BE2C (cell line): ENCODE results near the gene FUT1.

Source experiments
- DNase-seq: peaks from one replicate; pipeline ENCODE4 v3.0.0-alpha.2; 2020
- H3K27me3 ChIP-seq: fragments of 250-450 bp; sonication (Bioruptor Pico); 2 replicates; pipeline ENCODE4 v1.5.1; 2020; ENCODE audit warnings: mild to moderate bottlenecking
- H3K36me3 ChIP-seq: fragments of 250-450 bp; sonication (Bioruptor Pico); 2 replicates; pipeline ENCODE4 v1.5.1; 2020; ENCODE audit warnings: mild to moderate bottlenecking
- H3K4me1 ChIP-seq: fragments of 250-450 bp; sonication (Bioruptor Pico); 2 replicates; pipeline ENCODE4 v1.5.1; 2020
- H3K4me3 ChIP-seq: 2 replicates; pipeline ENCODE4 v1.5.1; 2011; ENCODE audit warnings: low read depth, low read length
- H3K9me3 ChIP-seq: fragments of 250-450 bp; sonication (Bioruptor Pico); 2 replicates; pipeline ENCODE4 v1.5.1; 2020
- TF ChIP-seq, protein P1 (sequence below): IDR thresholded peaks from 2 replicates; pipeline ENCODE4 v1.5.1; 2012; ENCODE audit warnings: mild to moderate bottlenecking, low read depth, low read length

The FUT1 gene

DNA sequence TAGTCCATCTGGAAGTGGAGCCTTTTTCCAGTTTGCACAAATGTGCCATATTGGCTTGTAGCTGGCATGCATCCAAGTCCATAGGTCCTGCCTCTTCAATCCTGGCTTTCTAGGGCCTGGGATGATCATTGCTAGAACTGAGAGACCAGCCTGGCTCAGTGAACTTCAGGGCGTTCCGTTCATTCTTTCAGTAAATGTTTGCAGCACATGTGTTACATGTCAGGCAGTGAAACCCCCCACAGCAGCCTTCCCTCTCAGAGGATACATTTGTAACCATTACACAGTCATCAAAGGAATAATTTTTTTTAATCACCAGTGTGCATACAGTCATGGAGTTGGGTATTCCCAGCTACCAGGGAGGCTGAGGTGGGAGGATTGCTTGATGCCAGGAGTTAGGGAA is 47.0 kb downstream of the FUT1 start:
- Histone ChIP-seq H3K4me3 (no peak overlapping the region), H3K36me3 (no peaks in the 10 kb centered on the region), H3K4me1 (no peaks in the 10 kb centered on the region), H3K9me3 (no peaks in the 10 kb centered on the region), H3K27me3 (no peaks in the 10 kb centered on the region)
- TF ChIP-seq, protein P1, sequence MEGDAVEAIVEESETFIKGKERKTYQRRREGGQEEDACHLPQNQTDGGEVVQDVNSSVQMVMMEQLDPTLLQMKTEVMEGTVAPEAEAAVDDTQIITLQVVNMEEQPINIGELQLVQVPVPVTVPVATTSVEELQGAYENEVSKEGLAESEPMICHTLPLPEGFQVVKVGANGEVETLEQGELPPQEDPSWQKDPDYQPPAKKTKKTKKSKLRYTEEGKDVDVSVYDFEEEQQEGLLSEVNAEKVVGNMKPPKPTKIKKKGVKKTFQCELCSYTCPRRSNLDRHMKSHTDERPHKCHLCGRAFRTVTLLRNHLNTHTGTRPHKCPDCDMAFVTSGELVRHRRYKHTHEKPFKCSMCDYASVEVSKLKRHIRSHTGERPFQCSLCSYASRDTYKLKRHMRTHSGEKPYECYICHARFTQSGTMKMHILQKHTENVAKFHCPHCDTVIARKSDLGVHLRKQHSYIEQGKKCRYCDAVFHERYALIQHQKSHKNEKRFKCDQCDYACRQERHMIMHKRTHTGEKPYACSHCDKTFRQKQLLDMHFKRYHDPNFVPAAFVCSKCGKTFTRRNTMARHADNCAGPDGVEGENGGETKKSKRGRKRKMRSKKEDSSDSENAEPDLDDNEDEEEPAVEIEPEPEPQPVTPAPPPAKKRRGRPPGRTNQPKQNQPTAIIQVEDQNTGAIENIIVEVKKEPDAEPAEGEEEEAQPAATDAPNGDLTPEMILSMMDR = no peak
- DNase-seq = no peak

DNA sequence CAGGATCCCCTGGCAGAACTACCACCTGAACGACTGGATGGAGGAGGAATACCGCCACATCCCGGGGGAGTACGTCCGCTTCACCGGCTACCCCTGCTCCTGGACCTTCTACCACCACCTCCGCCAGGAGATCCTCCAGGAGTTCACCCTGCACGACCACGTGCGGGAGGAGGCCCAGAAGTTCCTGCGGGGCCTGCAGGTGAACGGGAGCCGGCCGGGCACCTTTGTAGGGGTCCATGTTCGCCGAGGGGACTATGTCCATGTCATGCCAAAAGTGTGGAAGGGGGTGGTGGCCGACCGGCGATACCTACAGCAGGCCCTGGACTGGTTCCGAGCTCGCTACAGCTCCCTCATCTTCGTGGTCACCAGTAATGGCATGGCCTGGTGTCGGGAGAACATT is 49.1 kb downstream of the FUT1 start:
- Histone ChIP-seq H3K9me3 (no peaks in the 10 kb centered on the region), H3K36me3 (no peaks in the 10 kb centered on the region), H3K27me3 (no peaks in the 10 kb centered on the region), H3K4me3 (no peak overlapping the region), H3K4me1 (no peaks in the 10 kb centered on the region)
- no peak for DNase-seq
- TF ChIP-seq, protein P1 = no peak

DNA sequence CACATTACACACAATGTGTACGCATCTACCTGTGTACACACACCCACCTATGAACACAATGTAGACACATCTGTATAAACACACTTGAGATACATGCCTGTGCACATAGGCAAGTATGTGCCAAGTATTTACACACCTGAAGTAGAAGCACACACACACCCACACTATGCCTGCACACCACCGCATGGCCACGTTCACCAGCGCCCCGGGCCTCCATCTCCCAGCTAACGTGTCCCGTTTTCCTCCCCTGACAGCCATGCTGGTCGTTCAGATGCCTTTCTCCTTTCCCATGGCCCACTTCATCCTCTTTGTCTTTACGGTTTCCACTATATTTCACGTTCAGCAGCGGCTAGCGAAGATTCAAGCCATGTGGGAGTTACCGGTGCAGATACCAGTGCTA is 49.7 kb downstream of the FUT1 start:
- H3K9me3 ChIP-seq = no peaks in the 10 kb centered on the region
- no peaks in the 10 kb centered on the region for H3K36me3 ChIP-seq
- H3K27me3 ChIP-seq = no peaks in the 10 kb centered on the region
- TF ChIP-seq, protein P1 = no peak
- DNase-seq = no peak
- H3K4me3 ChIP-seq = no peak overlapping the region
- H3K4me1 ChIP-seq = no peaks in the 10 kb centered on the region

DNA sequence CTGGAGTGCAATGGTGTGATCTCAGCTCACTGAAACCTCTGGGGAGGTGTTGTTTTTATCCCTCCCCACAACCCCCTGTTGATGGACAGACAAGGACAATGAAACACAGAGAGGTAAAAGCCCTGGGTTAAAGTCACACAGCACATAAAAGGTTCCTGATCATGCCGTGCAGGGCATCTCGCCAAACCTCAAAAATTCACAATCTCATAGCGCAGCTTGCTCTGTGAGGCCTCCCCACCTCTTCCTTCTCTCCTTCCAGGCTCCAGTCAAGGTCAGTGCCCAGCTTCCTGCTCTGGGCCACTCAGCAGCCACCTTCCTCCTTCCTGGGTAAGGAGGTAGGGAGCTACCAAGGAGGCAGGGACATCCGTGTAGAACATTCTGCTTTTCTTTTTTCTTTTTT is 54.4 kb downstream of the FUT1 start:
- TF ChIP-seq, protein P1 = no peak
- no peaks in the 10 kb centered on the region for H3K36me3 ChIP-seq
- DNase-seq = no peak
- peaks cover 7% of the 10 kb centered on the region; the same call in 1 of the 2 replicates for H3K27me3 ChIP-seq
- no peaks in the 10 kb centered on the region for H3K9me3 ChIP-seq
- no peaks in the 10 kb centered on the region for H3K4me1 ChIP-seq
- H3K4me3 ChIP-seq = no peak overlapping the region
